ENCODE results near the gene DCUN1D4. TPM values are rescaled to one million over a fixed set of nuclear protein-coding genes. Genes with fewer than 3 reads are reported as not detected.

Gene DCUN1D4
- polyA plus RNA-seq, 2 donors = 9.2 to 9.7 TPM

GRCh38 chr4:51942833-51943215 is 99.9 kb downstream of the DCUN1D4 start:
- H3K4me3 ChIP-seq (ENCODE audit: low read depth in 1 of 2, low read length in 2 of 2) = no peak overlapping the region
- H3K27me3 ChIP-seq (ENCODE audit: control insufficient read depth in 1 of 2, insufficient read depth in 2 of 2, low read length in 2 of 2) = no peaks in the 10 kb centered on the region
- no peak overlapping the region for H3K27ac ChIP-seq (ENCODE audit: low read depth in 2 of 2, low read length in 1 of 2)
- H3K4me1 ChIP-seq (ENCODE audit: control insufficient read depth in 2 of 2, insufficient read depth in 2 of 2, low read length in 1 of 2) = no peaks in the 10 kb centered on the region
- peaks cover 2 to 5% of the 10 kb centered on the region in 2 donors for H3K9me3 ChIP-seq (ENCODE audit: control insufficient read depth in 2 of 2, insufficient read depth in 1 of 2, low read depth in 1 of 2, low read length in 1 of 2)
- no peaks in the 10 kb centered on the region for H3K36me3 ChIP-seq (ENCODE audit: control insufficient read depth in 2 of 2, insufficient read depth in 2 of 2, low read length in 1 of 2)
- WGBS, 2 donors = 68 to 75% methylated on average over 2 of the region's 2 CpGs

DNA sequence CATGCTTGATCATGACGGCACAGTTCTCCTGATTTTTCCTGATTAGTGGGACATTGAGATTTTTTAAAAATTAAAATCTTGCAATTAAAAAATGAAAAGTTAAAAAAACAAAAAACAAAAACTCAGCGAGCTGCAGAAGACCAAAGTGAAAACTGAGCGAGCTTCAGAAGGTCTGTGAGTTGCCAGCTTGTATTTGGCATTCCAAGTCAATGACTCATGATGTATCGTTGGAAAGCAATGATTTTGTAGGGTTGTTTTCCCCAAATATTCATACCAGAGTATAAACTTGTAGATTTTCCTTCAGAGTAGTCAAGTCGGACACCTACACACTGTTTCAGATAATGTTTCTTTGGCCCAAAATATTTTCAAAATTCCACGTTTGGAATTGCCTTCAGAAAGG is 100.3 kb downstream of the DCUN1D4 start:
- Histone ChIP-seq H3K36me3 (ENCODE audit: control insufficient read depth in 2 of 2, insufficient read depth in 2 of 2, low read length in 1 of 2) (no peaks in the 10 kb centered on the region), H3K27me3 (ENCODE audit: control insufficient read depth in 1 of 2, insufficient read depth in 2 of 2, low read length in 2 of 2) (no peaks in the 10 kb centered on the region), H3K27ac (ENCODE audit: low read depth in 2 of 2, low read length in 1 of 2) (no peak overlapping the region), H3K9me3 (ENCODE audit: control insufficient read depth in 2 of 2, insufficient read depth in 1 of 2, low read depth in 1 of 2, low read length in 1 of 2) (peaks cover 2 to 5% of the 10 kb centered on the region in 2 donors), H3K4me3 (ENCODE audit: low read depth in 1 of 2, low read length in 2 of 2) (no peak overlapping the region), H3K4me1 (ENCODE audit: control insufficient read depth in 2 of 2, insufficient read depth in 2 of 2, low read length in 1 of 2) (no peaks in the 10 kb centered on the region)
- WGBS, 2 donors = 61 to 66% methylated on average over 6 of the region's 6 CpGs

- whole genome bisulfite sequencing, 2 donors = 69 to 71% methylated on average over 2 of the region's 2 CpGs
- Histone ChIP-seq H3K4me1 (ENCODE audit: control insufficient read depth in 2 of 2, insufficient read depth in 2 of 2, low read length in 1 of 2) (no peaks in the 10 kb centered on the region), H3K9me3 (ENCODE audit: control insufficient read depth in 2 of 2, insufficient read depth in 1 of 2, low read depth in 1 of 2, low read length in 1 of 2) (no peaks in the 10 kb centered on the region), H3K27ac (ENCODE audit: low read depth in 2 of 2, low read length in 1 of 2) (no peak overlapping the region), H3K27me3 (ENCODE audit: control insufficient read depth in 1 of 2, insufficient read depth in 2 of 2, low read length in 2 of 2) (no peaks in the 10 kb centered on the region), H3K4me3 (ENCODE audit: low read depth in 1 of 2, low read length in 2 of 2) (no peak overlapping the region), H3K36me3 (ENCODE audit: control insufficient read depth in 2 of 2, insufficient read depth in 2 of 2, low read length in 1 of 2) (no peaks in the 10 kb centered on the region)
Observed at GRCh38 chr4:51958199-51958968, 115.4 kb downstream of the DCUN1D4 start.

GRCh38 chr4:51960486-51960885 is 117.5 kb downstream of the DCUN1D4 start:
- H3K27me3 ChIP-seq (ENCODE audit: control insufficient read depth in 1 of 2, insufficient read depth in 2 of 2, low read length in 2 of 2) = no peaks in the 10 kb centered on the region
- H3K4me1 ChIP-seq (ENCODE audit: control insufficient read depth in 2 of 2, insufficient read depth in 2 of 2, low read length in 1 of 2) = no peaks in the 10 kb centered on the region
- 24 to 39% methylated on average over 4 of the region's 4 CpGs for WGBS, 2 donors
- H3K36me3 ChIP-seq (ENCODE audit: control insufficient read depth in 2 of 2, insufficient read depth in 2 of 2, low read length in 1 of 2) = no peaks in the 10 kb centered on the region
- H3K27ac ChIP-seq (ENCODE audit: low read depth in 2 of 2, low read length in 1 of 2) = no peak overlapping the region
- H3K9me3 ChIP-seq (ENCODE audit: control insufficient read depth in 2 of 2, insufficient read depth in 1 of 2, low read depth in 1 of 2, low read length in 1 of 2) = no peaks in the 10 kb centered on the region
- no peak overlapping the region for H3K4me3 ChIP-seq (ENCODE audit: low read depth in 1 of 2, low read length in 2 of 2)

DNA sequence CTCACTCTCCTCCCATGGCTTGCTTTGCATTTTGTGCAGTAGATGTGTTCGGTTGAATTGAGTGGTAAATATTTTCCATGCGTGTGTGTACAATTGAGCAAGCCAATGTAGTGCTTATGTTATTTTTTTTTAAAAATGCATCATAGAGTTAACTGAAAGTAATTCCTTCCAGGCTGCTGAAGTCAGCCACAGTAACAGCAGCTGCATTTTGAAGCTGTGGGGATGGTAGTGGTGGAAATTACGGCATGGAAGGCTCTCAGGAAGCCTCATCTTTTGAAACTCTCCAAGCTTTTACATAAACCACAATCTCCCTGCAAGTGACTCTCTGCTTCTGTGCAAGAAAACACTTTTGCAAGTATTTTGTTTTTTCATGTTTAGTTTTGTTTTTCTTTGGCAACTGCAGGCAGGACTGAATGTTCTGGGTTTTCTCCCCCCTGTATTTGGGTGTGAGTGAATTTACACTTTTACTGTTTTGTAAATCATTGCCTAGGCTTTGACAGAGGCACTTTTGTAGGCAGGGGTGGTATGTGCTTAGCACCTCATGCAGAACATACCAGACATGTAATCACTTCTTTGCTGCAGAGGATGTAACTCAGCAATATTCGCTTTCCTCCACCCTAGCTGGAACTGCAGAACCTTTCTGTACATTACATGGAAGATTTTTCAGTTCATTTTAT is 121.0 kb downstream of the DCUN1D4 start:
- 72 to 74% methylated on average over 4 of the region's 4 CpGs for WGBS, 2 donors
- Histone ChIP-seq H3K4me1 (ENCODE audit: control insufficient read depth in 2 of 2, insufficient read depth in 2 of 2, low read length in 1 of 2) (no peaks in the 10 kb centered on the region), H3K9me3 (ENCODE audit: control insufficient read depth in 2 of 2, insufficient read depth in 1 of 2, low read depth in 1 of 2, low read length in 1 of 2) (no peaks in the 10 kb centered on the region), H3K36me3 (ENCODE audit: control insufficient read depth in 2 of 2, insufficient read depth in 2 of 2, low read length in 1 of 2) (no peaks in the 10 kb centered on the region), H3K4me3 (ENCODE audit: low read depth in 1 of 2, low read length in 2 of 2) (no peak overlapping the region), H3K27ac (ENCODE audit: low read depth in 2 of 2, low read length in 1 of 2) (no peak overlapping the region), H3K27me3 (ENCODE audit: control insufficient read depth in 1 of 2, insufficient read depth in 2 of 2, low read length in 2 of 2) (no peaks in the 10 kb centered on the region)

- WGBS, 2 donors = 74 to 94% methylated on average over 1 of the region's 1 CpG
Observed at GRCh38 chr4:51965862-51966261, 122.9 kb downstream of the DCUN1D4 start.

More at GRCh38 chr4:51965862-51966261, 122.9 kb downstream of the DCUN1D4 start:
- Histone ChIP-seq H3K27ac (ENCODE audit: low read depth in 2 of 2, low read length in 1 of 2) (no peak overlapping the region), H3K9me3 (ENCODE audit: control insufficient read depth in 2 of 2, insufficient read depth in 1 of 2, low read depth in 1 of 2, low read length in 1 of 2) (no peaks in the 10 kb centered on the region), H3K4me1 (ENCODE audit: control insufficient read depth in 2 of 2, insufficient read depth in 2 of 2, low read length in 1 of 2) (no peaks in the 10 kb centered on the region), H3K27me3 (ENCODE audit: control insufficient read depth in 1 of 2, insufficient read depth in 2 of 2, low read length in 2 of 2) (no peaks in the 10 kb centered on the region), H3K4me3 (ENCODE audit: low read depth in 1 of 2, low read length in 2 of 2) (no peak overlapping the region), H3K36me3 (ENCODE audit: control insufficient read depth in 2 of 2, insufficient read depth in 2 of 2, low read length in 1 of 2) (no peaks in the 10 kb centered on the region)

Other genes with a start within 250 kb of the DCUN1D4 start
- gene LRRC66, start 177.2 kb downstream of the DCUN1D4 start, polyA plus RNA-seq = under 1 TPM; 0.11 to 0.12 TPM
- gene SGCB, start 195.1 kb downstream of the DCUN1D4 start, polyA plus RNA-seq = 1 to 10 TPM; 2.3 to 5.9 TPM
- gene SPATA18, start 208.2 kb downstream of the DCUN1D4 start, polyA plus RNA-seq = 1 to 10 TPM; 2.5 to 3.2 TPM